WERI-Rb-1 (cell line): ENCODE results near the gene GABRR3.

Experiments
- DNase-seq: peaks from one replicate; pipeline ENCODE4 v3.0.0-alpha.2; 2020
- H3K27ac ChIP-seq: fragments of 250-450 bp; sonication (Bioruptor Pico); 2 replicates; pipeline ENCODE4 v1.5.1; 2020; ENCODE audit warnings: mild to moderate bottlenecking, moderate library complexity
- H3K27me3 ChIP-seq: fragments of 250-450 bp; sonication (Bioruptor Pico); 2 replicates; pipeline ENCODE4 v1.5.1; 2021; ENCODE audit warnings: mild to moderate bottlenecking, low read depth, moderate library complexity; ENCODE audit not compliant: insufficient read depth, severe bottlenecking
- H3K36me3 ChIP-seq: fragments of 250-450 bp; sonication (Bioruptor Pico); 2 replicates; pipeline ENCODE4 v1.5.1; 2020; ENCODE audit warnings: mild to moderate bottlenecking, moderate library complexity
- H3K4me3 ChIP-seq: 2 replicates; pipeline ENCODE4 v1.5.1; 2011; ENCODE audit warnings: low read depth, mild to moderate bottlenecking, control low read depth, low read length
- H3K9me3 ChIP-seq: fragments of 250-450 bp; sonication (Bioruptor Pico); 2 replicates; pipeline ENCODE4 v1.5.1; 2021; ENCODE audit warnings: mild to moderate bottlenecking, moderate library complexity; ENCODE audit not compliant: severe bottlenecking
- CTCF ChIP-seq: IDR thresholded peaks from 2 replicates; pipeline ENCODE4 v1.5.1; 2011; ENCODE audit warnings: low read depth, mild to moderate bottlenecking, control low read depth, inconsistent platforms, low read length

GABRR3 gene

GRCh38 chr3:97992547-97993173 lies 42.5 kb downstream of the GABRR3 start:
- TF ChIP-seq CTCF, result no peak
- Histone ChIP-seq H3K27ac (no peak overlapping the region), H3K9me3 (peaks cover 2% of the 10 kb centered on the region), H3K27me3 (no peaks in the 10 kb centered on the region), H3K4me3 (no peak overlapping the region), H3K36me3 (no peaks in the 10 kb centered on the region)
- no peak for DNase-seq

GRCh38 chr3:97991293-97991682 lies 43.8 kb downstream of the GABRR3 start:
- no peak overlapping the region for H3K27ac ChIP-seq
- no peak for DNase-seq
- no peaks in the 10 kb centered on the region for H3K36me3 ChIP-seq
- TF ChIP-seq CTCF, result no peak
- peaks cover 2% of the 10 kb centered on the region for H3K9me3 ChIP-seq
- H3K27me3 ChIP-seq, result no peaks in the 10 kb centered on the region
- no peak overlapping the region for H3K4me3 ChIP-seq

- Histone ChIP-seq H3K27me3 (no peaks in the 10 kb centered on the region), H3K36me3 (no peaks in the 10 kb centered on the region), H3K9me3 (peaks cover 2% of the 10 kb centered on the region), H3K4me3 (no peak overlapping the region), H3K27ac (no peak overlapping the region)
- TF ChIP-seq CTCF, result no peak
- no peak for DNase-seq
Observed at GRCh38 chr3:97990624-97991292, 44.4 kb downstream of the GABRR3 start.

GRCh38 chr3:97988784-97989568 lies 46.1 kb downstream of the GABRR3 start:
- H3K4me3 ChIP-seq, result no peak overlapping the region
- H3K36me3 ChIP-seq, result no peaks in the 10 kb centered on the region
- no peak overlapping the region for H3K27ac ChIP-seq
- no peak for DNase-seq
- TF ChIP-seq CTCF, result no peak
- H3K9me3 ChIP-seq, result peaks cover 2% of the 10 kb centered on the region
- H3K27me3 ChIP-seq, result no peaks in the 10 kb centered on the region

- TF ChIP-seq CTCF, result no peak
- Histone ChIP-seq H3K4me3 (no peak overlapping the region), H3K36me3 (no peaks in the 10 kb centered on the region), H3K27ac (no peak overlapping the region), H3K27me3 (no peaks in the 10 kb centered on the region), H3K9me3 (peaks cover 2% of the 10 kb centered on the region)
- DNase-seq, result no peak
Observed at GRCh38 chr3:97987306-97987705, 47.8 kb downstream of the GABRR3 start.
